Calu3 (cell line): ENCODE data around the gene GALK1. TPM values are rescaled to one million over a fixed set of nuclear protein-coding genes. Genes with fewer than 3 reads are reported as not detected.

ENCODE experiments used
- BruUV-seq: library from RNA; stranded (reverse); fragments of 400-500 nt; replicated peaks from 2 replicates; lab custom pipeline; 2021; lab: Mats Ljungman, UMichigan
- CTCF ChIA-PET: fragments of 300-600 bp; sonication (Branson Sonifier 250); formaldehyde crosslinking; loops from one replicate; lab custom pipeline; 2022; ENCODE audit warnings: antibody characterized with exemption; lab: Charles Lee
- DNase-seq: peaks from one replicate; pipeline ENCODE4 v3.0.0; 2022
- H3K27ac Mint-ChIP-seq: one replicate; pipeline ENCODE4 v1.8.0; 2022; ENCODE audit warnings: mixed read lengths; ENCODE audit not compliant: unreplicated experiment
- H3K27me3 Mint-ChIP-seq: one replicate; pipeline ENCODE4 v1.8.0; 2022; ENCODE audit warnings: mixed read lengths; ENCODE audit not compliant: unreplicated experiment
- H3K36me3 Mint-ChIP-seq: one replicate; pipeline ENCODE4 v1.8.0; 2022; ENCODE audit warnings: mild to moderate bottlenecking, moderate library complexity, mixed read lengths; ENCODE audit not compliant: insufficient read depth, unreplicated experiment
- H3K4me1 Mint-ChIP-seq: one replicate; pipeline ENCODE4 v1.8.0; 2022; ENCODE audit warnings: mild to moderate bottlenecking, low read depth, mixed read lengths; ENCODE audit not compliant: unreplicated experiment
- H3K4me3 Mint-ChIP-seq: one replicate; pipeline ENCODE4 v1.8.0; 2022; ENCODE audit warnings: mild to moderate bottlenecking, low read depth, moderate library complexity, mixed read lengths; ENCODE audit not compliant: unreplicated experiment
- H3K9me3 Mint-ChIP-seq: one replicate; pipeline ENCODE4 v1.8.0; 2022; ENCODE audit warnings: low read depth, mixed read lengths; ENCODE audit not compliant: unreplicated experiment
- CTCF ChIP-seq: fragments of 200-600 bp; IDR thresholded peaks from one replicate; pipeline ENCODE4 v1.8.0; 2022; ENCODE audit warnings: antibody characterized with exemption; ENCODE audit not compliant: unreplicated experiment
- intact Hi-C: fragments of 100-400 bp; cut with micrococcal nuclease; formaldehyde crosslinking; loops from one replicate; pipeline ENCODE4 v1.10.0; 2022; ENCODE audit not compliant: unreplicated experiment
- total RNA-seq: library from RNA; stranded (reverse); gene quantifications from 2 replicates; pipeline ENCODE4 v1.2.3, GENCODE V29; 2022

GALK1 gene
- total RNA-seq, 1 experiment from 2014 or later: 20.4 TPM

DNA sequence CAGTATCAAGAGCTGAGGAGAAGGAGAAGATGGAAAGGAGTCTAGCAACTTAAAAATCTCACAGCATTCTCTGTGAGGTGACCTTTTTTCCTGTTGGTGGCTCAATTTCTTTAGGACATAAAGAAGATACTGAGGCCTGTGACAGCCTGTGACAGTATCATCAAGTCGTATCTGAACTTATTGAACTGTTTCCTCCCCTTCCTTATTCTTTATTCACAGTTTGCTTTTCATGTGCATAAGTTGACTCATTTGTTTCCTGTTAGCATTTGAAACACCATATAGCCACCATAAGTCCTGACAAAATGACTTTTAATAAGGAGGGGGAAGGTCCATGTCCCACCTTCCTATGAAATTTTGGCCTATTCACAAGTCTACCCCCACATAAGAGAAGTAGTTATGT is 28.5 kb upstream of the GALK1 start:
- H3K4me3 Mint-ChIP-seq: no peak overlapping the region
- no peak for TF ChIP-seq CTCF
- no TSS peak for BruUV-seq
- no peaks in the 10 kb centered on the region for H3K27me3 Mint-ChIP-seq
- CTCF ChIA-PET: no interaction called here
- intact Hi-C loops: no loop called here
- no peaks in the 10 kb centered on the region for H3K36me3 Mint-ChIP-seq
- DNase-seq: no peak
- H3K4me1 Mint-ChIP-seq: no peaks in the 10 kb centered on the region
- no peaks in the 10 kb centered on the region for H3K9me3 Mint-ChIP-seq
- no peak overlapping the region for H3K27ac Mint-ChIP-seq

GRCh38 chr17:75791254-75791653 is 26.3 kb upstream of the GALK1 start:
- Mint-ChIP-seq H3K27me3 (no peaks in the 10 kb centered on the region), H3K4me3 (no peak overlapping the region), H3K36me3 (no peaks in the 10 kb centered on the region), H3K9me3 (no peaks in the 10 kb centered on the region), H3K27ac (no peak overlapping the region), H3K4me1 (peaks cover 3% of the 10 kb centered on the region)
- no TSS peak for BruUV-seq
- no peak for DNase-seq
- intact Hi-C loops: no loop called here
- CTCF ChIA-PET: interaction anchor here (0.6 kb wide), 2 partner anchors 191 to 325 kb away, joined by 3 to 4 read pairs; no protein-coding TSS in a partner anchor
- TF ChIP-seq CTCF: no peak

DNA sequence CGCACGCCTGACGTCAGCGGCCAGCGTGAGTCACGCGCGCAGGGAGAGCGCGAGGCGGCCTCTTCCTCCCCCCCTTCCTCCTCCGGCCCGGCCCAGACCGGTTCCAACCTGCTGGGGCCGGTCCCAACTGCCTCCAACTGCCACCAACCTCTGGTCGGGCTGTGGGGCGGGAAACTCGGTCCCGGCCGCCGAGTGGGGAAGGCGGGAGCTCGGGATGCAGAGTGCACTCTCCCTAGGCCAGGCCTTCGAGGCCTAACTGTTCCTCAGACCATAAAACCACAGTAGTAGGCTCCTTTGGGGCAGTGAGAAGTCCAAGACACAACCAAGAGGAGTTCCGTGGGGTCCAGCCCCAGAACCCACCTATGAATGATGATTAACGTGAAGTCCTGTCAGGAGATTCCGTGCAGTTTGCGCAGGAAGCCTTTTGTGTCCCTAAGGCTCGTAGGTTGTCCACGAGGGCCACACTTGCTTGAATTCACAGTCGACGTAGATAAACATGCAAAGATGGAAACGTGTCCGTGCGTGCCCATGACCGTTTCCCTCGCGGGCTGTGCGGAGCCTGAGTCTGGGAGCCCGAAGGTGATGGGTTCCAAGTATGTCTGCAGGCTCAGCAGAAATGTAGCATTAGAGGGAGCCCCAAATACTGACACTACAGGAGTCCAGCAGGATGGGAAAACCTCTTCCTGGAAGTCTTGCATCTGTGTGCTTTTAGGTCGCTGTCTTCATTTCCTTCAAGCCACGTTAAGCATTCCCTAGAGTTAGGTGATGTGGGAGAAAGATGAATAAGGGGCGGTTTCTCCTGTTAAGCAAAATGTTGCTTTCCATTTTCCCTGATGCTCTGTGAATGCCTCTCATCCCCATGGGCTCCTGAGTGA is 20.3 kb upstream of the GALK1 start:
- Mint-ChIP-seq H3K9me3 (no peaks in the 10 kb centered on the region), H3K27ac (peak overlapping the region; percentile 96), H3K4me1 (peaks cover 28% of the 10 kb centered on the region), H3K4me3 (peak overlapping the region; percentile 84), H3K27me3 (peaks cover under 1% of the 10 kb centered on the region), H3K36me3 (peaks cover 36% of the 10 kb centered on the region)
- BruUV-seq: TSS peak; percentile 56
- DNase-seq: peak; percentile 91
- CTCF ChIA-PET: interaction anchor here (0.6 to 1.5 kb wide), 5 partner anchors 11 to 1502 kb away, joined by 3 to 6 read pairs (median 3); no protein-coding TSS in a partner anchor
- intact Hi-C loops: no loop called here
- TF ChIP-seq CTCF: no peak

- peaks cover 7% of the 10 kb centered on the region for H3K27me3 Mint-ChIP-seq
- H3K4me3 Mint-ChIP-seq: peak within 1 kb of the TSS; percentile 84
- DNase-seq: peak; percentile 96
- no peak for TF ChIP-seq CTCF
- intact Hi-C loops: loop anchor here (5.0 kb wide), 1 partner anchor 93 kb away; the partner anchor contains the start of gene TRIM47
- H3K36me3 Mint-ChIP-seq: peaks cover 43% of the 10 kb centered on the region
- H3K9me3 Mint-ChIP-seq: no peaks in the 10 kb centered on the region
- CTCF ChIA-PET: interaction anchor here (0.6 to 1.5 kb wide), 5 partner anchors 11 to 1503 kb away, joined by 3 to 6 read pairs (median 3); no protein-coding TSS in a partner anchor
- peaks cover 28% of the 10 kb centered on the region for H3K4me1 Mint-ChIP-seq
- no TSS peak for BruUV-seq
- peak within 1 kb of the TSS; percentile 96 for H3K27ac Mint-ChIP-seq
Measured at GRCh38 chr17:75784473-75785015, 19.6 kb upstream of the GALK1 start, which contains the start of gene UNK. Gene UNK (plus strand): TSS chr17:75784806. CDS start chr17:75784881, 75 bp downstream.
